GM12878 (cell line): Measurements from ENCODE around the gene CTNNA3. TPM values are rescaled to one million over a fixed set of nuclear protein-coding genes. Genes with fewer than 3 reads are reported as not detected.

Experiments
- ATAC-seq: fragments of 200-7000 bp; cut with Tn5 transposase; 3 replicates; pipeline ENCODE4 v1.9.1; 2020; ENCODE audit warnings: mild to moderate bottlenecking, moderate library complexity
- BruUV-seq: library from RNA; stranded (reverse); fragments of 400-500 nt; replicated peaks from 2 replicates; lab custom pipeline; 2021; lab: Mats Ljungman, UMichigan
- CTCF ChIA-PET: fragments of 300-600 bp; sonication (Branson Sonifier 250); formaldehyde crosslinking; extraction: SDS; loops from one replicate; lab custom pipeline; 2021; ENCODE audit warnings: inconsistent platforms; lab: Yijun Ruan, JAX
- POLR2A ChIA-PET: fragments of 350-600 bp; formaldehyde crosslinking; extraction: SDS; loops from one replicate; lab custom pipeline; 2021; ENCODE audit warnings: inconsistent platforms; lab: Charles Lee
- RAD21 ChIA-PET: fragments of 300-600 bp; sonication (Branson Sonifier 250); formaldehyde crosslinking; loops from one replicate; lab custom pipeline; 2023; ENCODE audit warnings: antibody characterized with exemption; ENCODE audit not compliant: unreplicated experiment; lab: Charles Lee
- SMC1A ChIA-PET: fragments of 300-600 bp; sonication (Branson Sonifier 250); formaldehyde crosslinking; loops from one replicate; lab custom pipeline; 2023; ENCODE audit not compliant: unreplicated experiment, uncharacterized antibody; lab: Charles Lee
- DNase-seq: peaks from one replicate; pipeline ENCODE4 v3.0.0-alpha.2; 2011; ENCODE audit warnings: low read depth, low spot score
- FAIRE-seq: peaks from 3 replicates; lab custom pipeline; 2011; peaks lifted over from hg19 to GRCh38; lab: Jason Lieb, UNC
- H2AFZ ChIP-seq: 2 replicates; pipeline ENCODE4 v1.6.0; 2011; ENCODE audit warnings: low read depth, low read length, control low read depth; ENCODE audit not compliant: control insufficient read depth
- H3K27ac ChIP-seq: 2 replicates; pipeline ENCODE4 v1.5.1; 2011; ENCODE audit warnings: control low read depth; ENCODE audit not compliant: control insufficient read depth, insufficient read depth
- H3K27me3 ChIP-seq, 2 experiments: replicated peaks in 1 of 2; 2 replicates each; pipeline versions ENCODE4 v1.6.0 to v1.6.1; 2011; ENCODE audit warnings: low read length in 1 of 2; ENCODE audit not compliant: control insufficient read depth in 2 of 2, insufficient read depth in 2 of 2
- H3K36me3 ChIP-seq, 2 experiments: 2 replicates each; pipeline ENCODE4 v1.5.1; 2011; ENCODE audit warnings: low read length in 1 of 2; ENCODE audit not compliant: control insufficient read depth in 2 of 2, insufficient read depth in 2 of 2
- H3K4me1 ChIP-seq: 2 replicates; pipeline ENCODE4 v1.6.1; 2011; ENCODE audit warnings: mild to moderate bottlenecking, low read length, moderate library complexity, mixed read lengths; ENCODE audit not compliant: control insufficient read depth, insufficient read depth
- H3K4me2 ChIP-seq: 2 replicates; pipeline ENCODE4 v1.6.0; 2011; ENCODE audit warnings: control low read depth; ENCODE audit not compliant: control insufficient read depth, insufficient read depth
- H3K4me3 ChIP-seq: fragments of 200-600 bp; sonication (generic); 2 replicates; pipeline ENCODE4 v1.5.1; 2016
- H3K79me2 ChIP-seq: 2 replicates; pipeline ENCODE4 v1.6.0; 2011; ENCODE audit warnings: low read length; ENCODE audit not compliant: control insufficient read depth, insufficient read depth
- H3K9ac ChIP-seq: 2 replicates; pipeline ENCODE4 v1.8.0; 2011; ENCODE audit warnings: low read length, control low read depth, mixed read lengths; ENCODE audit not compliant: control insufficient read depth, insufficient read depth
- H3K9me3 ChIP-seq: replicated peaks from 3 replicates; pipeline ENCODE4 v1.5.1; 2011; ENCODE audit warnings: mild to moderate bottlenecking, low read length; ENCODE audit not compliant: control insufficient read depth, insufficient read depth
- H4K20me1 ChIP-seq: 2 replicates; pipeline ENCODE4 v1.6.0; 2011; ENCODE audit not compliant: control insufficient read depth, insufficient read depth
- BACH1 ChIP-seq: fragments of 450-650 bp; IDR thresholded peaks from 2 replicates; pipeline ENCODE4 v1.6.1; 2017; ENCODE audit warnings: mild to moderate bottlenecking, borderline replicate concordance
- BHLHE40 ChIP-seq, 2 experiments: fragments of 450-650 bp in 1 of 2; IDR thresholded peaks; 2 replicates each; pipeline ENCODE4 v1.6.1; 2011 to 2017; ENCODE audit warnings: low read depth in 2 of 2, borderline replicate concordance in 1 of 2, improper control_type of control experiment in 1 of 2, low read length in 1 of 2, mild to moderate bottlenecking in 1 of 2
- CBX5 ChIP-seq: sonication (generic); IDR thresholded peaks from 2 replicates; pipeline ENCODE4 v1.6.1; 2016; ENCODE audit warnings: low read depth, moderate library complexity, mild to moderate bottlenecking, inconsistent platforms
- CHD4 ChIP-seq: fragments of 200-600 bp; sonication (generic); IDR thresholded peaks from 2 replicates; pipeline ENCODE4 v1.6.1; 2016; ENCODE audit warnings: mild to moderate bottlenecking
- DPF2 ChIP-seq: fragments of 450-650 bp; IDR thresholded peaks from 2 replicates; pipeline ENCODE4 v1.6.1; 2017; ENCODE audit warnings: mild to moderate bottlenecking
- EP300 ChIP-seq, 2 experiments: fragments of 150-350 bp in 1 of 2; IDR thresholded peaks; 2 replicates each; pipeline ENCODE4 v1.6.1; 2011 to 2012; ENCODE audit warnings: low read depth in 2 of 2, low read length in 2 of 2, borderline replicate concordance in 1 of 2, improper control_type of control experiment in 1 of 2, inconsistent platforms in 1 of 2; ENCODE audit not compliant: control insufficient read depth in 1 of 2
- FOS ChIP-seq: IDR thresholded peaks from 3 replicates; pipeline ENCODE4 v1.6.1; 2011; ENCODE audit warnings: borderline replicate concordance; ENCODE audit not compliant: insufficient read length; ENCODE audit errors: extremely low read depth
- FOXK2 ChIP-seq: fragments of 450-650 bp; IDR thresholded peaks from 2 replicates; pipeline ENCODE4 v1.6.1; 2017; ENCODE audit warnings: mild to moderate bottlenecking, moderate library complexity
- HSF1 ChIP-seq: fragments of 150-350 bp; IDR thresholded peaks from 2 replicates; pipeline ENCODE4 v1.6.1; 2014; ENCODE audit warnings: mild to moderate bottlenecking, low read depth, low read length
- NFIC ChIP-seq: IDR thresholded peaks from 2 replicates; pipeline ENCODE4 v1.6.1; 2012; ENCODE audit warnings: low read depth, mild to moderate bottlenecking, inconsistent platforms, low read length, moderate library complexity
- POU2F2 ChIP-seq: IDR thresholded peaks from 3 replicates; pipeline ENCODE4 v1.6.1; 2011; ENCODE audit warnings: low read depth, mild to moderate bottlenecking, low read length, borderline replicate concordance
- RELA ChIP-seq: fragments of 450-650 bp; IDR thresholded peaks from 2 replicates; pipeline ENCODE4 v1.8.0; 2014; ENCODE audit warnings: borderline replicate concordance; ENCODE audit not compliant: partially characterized antibody
- SREBF1 ChIP-seq: IDR thresholded peaks from 2 replicates; pipeline ENCODE4 v1.6.1; 2012; ENCODE audit warnings: mild to moderate bottlenecking, low read length
- STAT3 ChIP-seq: IDR thresholded peaks from 2 replicates; pipeline ENCODE4 v1.6.1; 2011; ENCODE audit warnings: low read depth, low read length, improper control_type of control experiment
- TAF1 ChIP-seq: IDR thresholded peaks from 2 replicates; pipeline ENCODE4 v1.6.1; 2011; ENCODE audit warnings: mild to moderate bottlenecking, low read depth, low read length, borderline replicate concordance
- WRNIP1 ChIP-seq: IDR thresholded peaks from 2 replicates; pipeline ENCODE4 v1.6.1; 2011; ENCODE audit warnings: low read depth, low read length, improper control_type of control experiment, borderline replicate concordance
- ZNF217 ChIP-seq: fragments of 450-650 bp; IDR thresholded peaks from 2 replicates; pipeline ENCODE4 v1.6.1; 2017; ENCODE audit warnings: antibody characterized with exemption, mild to moderate bottlenecking
- WGBS: methylation state at CpG from one replicate; pipeline ENCODE4 v1.1.6; 2016; ENCODE audit warnings: low lambda C conversion rate; ENCODE audit not compliant: insufficient replicate concordance, insufficient coverage; ENCODE audit errors: missing lambda C conversion rate; 5-methylcytosine and 5-hydroxymethylcytosine counted together
- in situ Hi-C: fragments of 300-500 bp; cut with MboI; formaldehyde crosslinking; loops from 9 replicates; pipeline ENCODE4 v1.14.3; 2018; ENCODE audit warnings: mixed read lengths
- intact Hi-C: fragments of 100-400 bp; cut with micrococcal nuclease; formaldehyde crosslinking; loops from one replicate; pipeline ENCODE4 v1.14.2; 2022; ENCODE audit not compliant: unreplicated experiment
- polyA plus RNA-seq, 11 experiments: library from polyadenylated mRNA; depleted of rRNA in 4 of 11; unstranded in 6 of 11; stranded (reverse) in 5 of 11; fragments of >200 nt; fragmentation: Nextera tagmentation in 4 of 11; fragmentation: Illumina TruSeq in 1 of 11; extraction: Ambion mirVana in 4 of 11; extraction: Trizol in 1 of 11; gene quantifications; 1 replicate in 1 of 11; 2 replicates in 10 of 11; pipeline versions ENCODE4 v1.2.1 to v1.2.3, GENCODE V29; 2011 to 2016; ENCODE audit warnings: inconsistent platforms in 2 of 11, missing spikeins in 2 of 11, low read depth in 1 of 11
- total RNA-seq, 4 experiments: library from RNA; depleted of rRNA in 3 of 4; stranded (reverse); fragments of >200 nt in 3 of 4; fragmentation: Illumina TruSeq in 1 of 4; extraction: Trizol in 1 of 4; gene quantifications; 2 replicates each; pipeline versions ENCODE4 v1.2.1 to v1.2.3, GENCODE V29; 2013 to 2021
- TF ChIP-seq, protein P1 (sequence below): IDR thresholded peaks from 2 replicates; pipeline ENCODE4 v1.6.1; 2012; ENCODE audit warnings: low read depth, low read length, improper control_type of control experiment

CTNNA3 gene
- total and polyA plus RNA-seq, 10 of the 15 experiments (the other 5 are each of a cell fraction or from before 2014, with no cell fraction given): under 0.01 to 4.5 (median 0.22) TPM; not detected in 2

DNA sequence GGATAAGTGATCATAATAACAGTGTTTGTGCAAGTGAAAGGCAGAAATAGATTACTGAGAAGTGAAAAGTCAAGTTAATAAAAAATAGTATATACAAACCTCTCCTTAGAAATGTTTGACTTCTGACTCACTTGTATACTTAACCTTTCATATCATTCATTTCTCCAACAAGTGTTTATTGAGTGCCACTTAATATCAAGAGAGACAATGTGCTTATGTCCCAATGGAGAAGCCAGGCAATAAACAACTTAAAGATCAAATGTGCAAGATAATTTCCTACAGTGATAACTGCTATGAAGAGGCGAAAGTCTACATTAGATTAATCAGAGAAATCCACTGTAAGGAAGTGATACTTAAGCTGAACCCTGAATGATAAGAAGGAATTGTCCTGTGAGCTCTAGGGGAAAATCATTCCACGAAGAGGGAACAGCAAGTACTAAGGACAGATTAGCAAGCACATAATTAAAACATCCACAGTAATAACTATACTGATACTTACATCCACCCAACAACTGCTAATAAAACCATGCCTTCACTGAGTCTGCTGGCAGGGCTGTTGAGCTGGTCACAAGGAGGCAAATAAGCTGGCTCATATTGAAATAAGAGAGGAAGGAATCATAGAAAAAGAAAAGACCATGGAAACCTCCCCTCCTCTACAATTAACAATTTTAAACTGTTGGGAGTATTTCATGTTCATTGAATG lies 203.5 kb downstream of the CTNNA3 start (continued):
- TF ChIP-seq NFIC: no peak
- TF ChIP-seq, protein P1, sequence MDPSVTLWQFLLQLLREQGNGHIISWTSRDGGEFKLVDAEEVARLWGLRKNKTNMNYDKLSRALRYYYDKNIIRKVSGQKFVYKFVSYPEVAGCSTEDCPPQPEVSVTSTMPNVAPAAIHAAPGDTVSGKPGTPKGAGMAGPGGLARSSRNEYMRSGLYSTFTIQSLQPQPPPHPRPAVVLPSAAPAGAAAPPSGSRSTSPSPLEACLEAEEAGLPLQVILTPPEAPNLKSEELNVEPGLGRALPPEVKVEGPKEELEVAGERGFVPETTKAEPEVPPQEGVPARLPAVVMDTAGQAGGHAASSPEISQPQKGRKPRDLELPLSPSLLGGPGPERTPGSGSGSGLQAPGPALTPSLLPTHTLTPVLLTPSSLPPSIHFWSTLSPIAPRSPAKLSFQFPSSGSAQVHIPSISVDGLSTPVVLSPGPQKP: no peak
- TF ChIP-seq RELA: no peak
- no peak for TF ChIP-seq TAF1
- TF ChIP-seq BHLHE40 (IDR thresholded peaks at IDR 0.05; ENCODE audit: borderline replicate concordance in 1 of 2, low read depth in 2 of 2, low read length in 1 of 2): no peak

DNA sequence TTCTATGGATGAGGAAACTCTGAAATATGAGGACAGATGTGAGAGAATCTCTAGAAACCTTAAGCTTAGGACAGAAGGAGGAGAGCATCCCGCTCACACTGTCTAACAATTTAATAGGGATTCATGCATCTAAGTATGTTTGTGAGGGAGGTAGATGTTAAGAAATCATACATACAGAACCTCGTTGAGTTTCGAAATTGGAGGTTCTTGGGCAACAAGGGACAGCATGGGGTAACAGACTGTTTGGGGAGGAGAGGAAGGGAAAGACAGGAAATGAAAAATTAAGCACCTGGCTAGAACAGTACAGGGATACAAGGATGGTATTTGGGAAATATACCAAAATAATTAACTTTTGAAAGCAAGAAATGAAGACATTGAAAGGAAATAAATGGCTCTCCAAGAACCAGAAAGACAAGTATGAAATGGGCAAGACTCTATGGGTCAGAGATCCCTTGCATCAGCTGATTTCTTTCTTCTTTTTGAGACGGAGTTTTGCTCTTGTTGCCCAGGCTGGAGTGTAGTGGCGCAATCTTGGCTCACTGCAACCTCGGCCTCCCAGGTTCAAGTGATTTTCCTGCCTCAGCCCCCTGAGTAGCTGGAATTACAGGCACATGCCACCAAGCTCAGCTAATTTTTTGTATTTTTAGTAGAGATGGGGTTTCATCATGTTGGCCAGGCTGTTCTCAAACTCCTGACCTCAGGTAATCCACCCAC lies 207.9 kb downstream of the CTNNA3 start:
- intact Hi-C loops (no loop called here), in situ Hi-C loops (no loop called here)
- ChIA-PET RAD21 (interaction anchor here (0.6 to 1.6 kb wide), 7 partner anchors 10 to 292 kb away, joined by 3 to 5 read pairs (median 4); no protein-coding TSS in a partner anchor), SMC1A (interaction anchor here (0.6 to 1.6 kb wide), 8 partner anchors 10 to 582 kb away, joined by 3 to 4 read pairs (median 3); no protein-coding TSS in a partner anchor), POLR2A (interaction anchor here (0.6 kb wide), 3 partner anchors 20 to 209 kb away, joined by 3 to 4 read pairs (median 3); no protein-coding TSS in a partner anchor), CTCF (interaction anchor here (0.8 to 1.8 kb wide), 6 partner anchors 12 to 182 kb away, joined by 3 to 7 read pairs (median 3); no protein-coding TSS in a partner anchor)
- FAIRE-seq (no peak), DNase-seq (no peak), ATAC-seq (no peak)
- BruUV-seq: no TSS peak
- no peaks in the 10 kb centered on the region for H3K4me1 ChIP-seq
- H2AFZ ChIP-seq: no peak overlapping the region
- no peaks in the 10 kb centered on the region for H3K36me3 ChIP-seq
- no peak overlapping the region for H3K4me2 ChIP-seq
- WGBS: 27% methylated on average over 6 of the region's 6 CpGs
- no peak overlapping the region for H3K9ac ChIP-seq
- H3K4me3 ChIP-seq: no peak overlapping the region
- H3K27me3 ChIP-seq: no peaks in the 10 kb centered on the region
- H3K27ac ChIP-seq: no peak overlapping the region
- H3K79me2 ChIP-seq: no peaks in the 10 kb centered on the region
- no peaks in the 10 kb centered on the region for H3K9me3 ChIP-seq
- no peaks in the 10 kb centered on the region for H4K20me1 ChIP-seq
- no peak for TF ChIP-seq FOS
- no peak for TF ChIP-seq FOXK2
- TF ChIP-seq DPF2: no peak
- TF ChIP-seq, protein P1: no peak
- TF ChIP-seq SREBF1: no peak
- no peak for TF ChIP-seq POU2F2
- no peak for TF ChIP-seq WRNIP1
- TF ChIP-seq HSF1: no peak
- no peak for TF ChIP-seq CHD4
- TF ChIP-seq CBX5: no peak
- TF ChIP-seq ZNF217: no peak
- no peak for TF ChIP-seq EP300 (IDR thresholded peaks at IDR 0.05; ENCODE audit: borderline replicate concordance in 1 of 2, control insufficient read depth in 1 of 2, low read depth in 2 of 2, low read length in 2 of 2)
- no peak for TF ChIP-seq STAT3
- TF ChIP-seq BACH1: no peak
